ENCODE data around the gene FUS. TPM values are rescaled to one million over a fixed set of nuclear protein-coding genes. Genes with fewer than 3 reads are reported as not detected.

The FUS gene
- total RNA-seq, 2 experiments from 2014 or later, result 104 to 953 TPM

GRCh38 chr16:31132303-31132979, 47.5 kb upstream of the FUS start:
- ChIA-PET CTCF (ENCODE audit: unreplicated experiment) (no interaction called here), POLR2A (no interaction called here)
- Histone ChIP-seq H2AFZ (ENCODE audit: low read length) (no peak overlapping the region), H3K9me3 (ENCODE audit: low read length) (no peaks in the 10 kb centered on the region), H3K36me3 (ENCODE audit: insufficient read depth, low read length) (peaks cover 33% of the 10 kb centered on the region), H3K4me2 (ENCODE audit: low read length) (no peak overlapping the region), H3K79me2 (ENCODE audit: insufficient read depth, low read depth, low read length) (no peaks in the 10 kb centered on the region), H4K20me1 (ENCODE audit: insufficient read depth, low read length) (no peaks in the 10 kb centered on the region), H3K4me3 (ENCODE audit: low read depth, low read length, poor library complexity, severe bottlenecking) (no peak overlapping the region), H3K4me1 (ENCODE audit: insufficient read depth, low read length, poor library complexity, severe bottlenecking) (no peaks in the 10 kb centered on the region), H3K9me2 (ENCODE audit: insufficient read depth, low read length) (no peaks in the 10 kb centered on the region), H3K27ac (ENCODE audit: low read depth, low read length, poor library complexity, severe bottlenecking) (no peak overlapping the region)
- intact Hi-C loops (cut with micrococcal nuclease; ENCODE audit: unreplicated experiment), result no loop called here
- DNase-seq (ENCODE audit: low spot score), result no peak
- TF ChIP-seq EZH2phosphoT487 (IDR thresholded peaks at IDR 0.05; ENCODE audit: borderline replicate concordance, low read depth, low read length) (no peak), CTCF (conservative IDR thresholded peaks at IDR 0.05; ENCODE audit: low read length) (no peak)
- BruUV-seq (replicated peaks), result no TSS peak

- H2AFZ ChIP-seq (ENCODE audit: low read length), result no peak overlapping the region
- no peak overlapping the region for H3K27ac ChIP-seq (ENCODE audit: low read depth, low read length, poor library complexity, severe bottlenecking)
- intact Hi-C loops (cut with micrococcal nuclease; ENCODE audit: unreplicated experiment), result no loop called here
- no peak overlapping the region for H3K4me2 ChIP-seq (ENCODE audit: low read length)
- H3K9me3 ChIP-seq (ENCODE audit: low read length), result no peaks in the 10 kb centered on the region
- no peaks in the 10 kb centered on the region for H3K4me1 ChIP-seq (ENCODE audit: insufficient read depth, low read length, poor library complexity, severe bottlenecking)
- H3K4me3 ChIP-seq (ENCODE audit: low read depth, low read length, poor library complexity, severe bottlenecking), result no peak overlapping the region
- no peaks in the 10 kb centered on the region for H4K20me1 ChIP-seq (ENCODE audit: insufficient read depth, low read length)
- H3K79me2 ChIP-seq (ENCODE audit: insufficient read depth, low read depth, low read length), result no peaks in the 10 kb centered on the region
- H3K9me2 ChIP-seq (ENCODE audit: insufficient read depth, low read length), result no peaks in the 10 kb centered on the region
- CTCF ChIA-PET (ENCODE audit: unreplicated experiment), result no interaction called here
- POLR2A ChIA-PET, result no interaction called here
- H3K36me3 ChIP-seq (ENCODE audit: insufficient read depth, low read length), result peaks cover 26% of the 10 kb centered on the region
- DNase-seq (ENCODE audit: low spot score), result no peak
- no peak for TF ChIP-seq CTCF (conservative IDR thresholded peaks at IDR 0.05; ENCODE audit: low read length)
- TF ChIP-seq EZH2phosphoT487 (IDR thresholded peaks at IDR 0.05; ENCODE audit: borderline replicate concordance, low read depth, low read length), result no peak
- BruUV-seq (replicated peaks), result no TSS peak
Measured at GRCh38 chr16:31133046-31133501, 46.9 kb upstream of the FUS start.

DNA sequence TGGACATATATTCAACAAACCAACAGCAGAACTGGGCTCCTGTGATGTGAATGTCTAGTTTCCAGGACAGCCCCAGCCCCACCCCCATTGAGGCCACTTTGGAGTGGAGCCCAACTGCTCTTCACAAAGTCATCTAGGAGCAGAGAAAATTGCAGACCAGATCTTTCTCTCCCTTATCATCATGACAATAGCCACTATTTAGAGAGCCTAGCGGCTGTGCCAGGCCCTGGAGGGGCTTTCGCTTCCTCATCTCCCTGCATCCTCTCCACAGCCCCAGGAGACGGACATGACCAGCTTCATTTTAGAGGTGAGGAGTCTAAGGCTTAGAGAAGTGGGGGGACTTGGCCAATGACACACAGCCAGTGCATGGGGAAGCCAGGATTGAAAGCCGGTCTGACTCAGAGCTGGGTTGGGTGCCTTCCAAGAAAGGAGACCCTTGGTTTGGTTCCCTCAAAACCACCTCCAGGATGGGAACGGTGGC, 45.8 kb upstream of the FUS start:
- Histone ChIP-seq H2AFZ (ENCODE audit: low read length) (no peak overlapping the region), H3K4me3 (ENCODE audit: low read depth, low read length, poor library complexity, severe bottlenecking) (no peak overlapping the region), H3K79me2 (ENCODE audit: insufficient read depth, low read depth, low read length) (no peaks in the 10 kb centered on the region), H3K36me3 (ENCODE audit: insufficient read depth, low read length) (peaks cover 25% of the 10 kb centered on the region; the same call in 1 of the 2 replicates), H3K9me2 (ENCODE audit: insufficient read depth, low read length) (no peaks in the 10 kb centered on the region), H4K20me1 (ENCODE audit: insufficient read depth, low read length) (no peaks in the 10 kb centered on the region), H3K27ac (ENCODE audit: low read depth, low read length, poor library complexity, severe bottlenecking) (no peak overlapping the region), H3K4me1 (ENCODE audit: insufficient read depth, low read length, poor library complexity, severe bottlenecking) (no peaks in the 10 kb centered on the region), H3K4me2 (ENCODE audit: low read length) (no peak overlapping the region), H3K9me3 (ENCODE audit: low read length) (no peaks in the 10 kb centered on the region)
- BruUV-seq (replicated peaks), result no TSS peak
- intact Hi-C loops (cut with micrococcal nuclease; ENCODE audit: unreplicated experiment), result no loop called here
- ChIA-PET POLR2A (no interaction called here), CTCF (ENCODE audit: unreplicated experiment) (no interaction called here)
- DNase-seq (ENCODE audit: low spot score), result no peak
- TF ChIP-seq CTCF (conservative IDR thresholded peaks at IDR 0.05; ENCODE audit: low read length), result no peak
- TF ChIP-seq EZH2phosphoT487 (IDR thresholded peaks at IDR 0.05; ENCODE audit: borderline replicate concordance, low read depth, low read length), result no peak
